ENCODE data around the gene ASPSCR1. TPM values are rescaled to one million over a fixed set of nuclear protein-coding genes. Genes with fewer than 3 reads are reported as not detected.

ASPSCR1 gene
- total RNA-seq, 1 donor from 2014 or later, result 25.6 TPM

- Mint-ChIP-seq H3K27ac (ENCODE audit: unreplicated experiment) (no peak overlapping the region), H3K36me3 (ENCODE audit: low read depth, unreplicated experiment) (peaks cover 8% of the 10 kb centered on the region), H3K4me1 (ENCODE audit: unreplicated experiment) (peaks cover 4% of the 10 kb centered on the region), H3K9me3 (ENCODE audit: unreplicated experiment) (no peaks in the 10 kb centered on the region), H3K4me3 (ENCODE audit: unreplicated experiment) (no peak overlapping the region), H3K27me3 (ENCODE audit: unreplicated experiment) (peaks cover 22% of the 10 kb centered on the region)
- TF ChIP-seq CTCF (IDR thresholded peaks at IDR 0.05; ENCODE audit: unreplicated experiment), result no peak
- DNase-seq (ENCODE audit: low spot score), result no peak
These were observed 21.5 kb upstream of the ASPSCR1 start for GRCh38 chr17:81955756-81956544.

- no peak for DNase-seq (ENCODE audit: low spot score)
- Mint-ChIP-seq H3K36me3 (ENCODE audit: low read depth, unreplicated experiment) (peaks cover 8% of the 10 kb centered on the region), H3K27ac (ENCODE audit: unreplicated experiment) (no peak overlapping the region), H3K9me3 (ENCODE audit: unreplicated experiment) (no peaks in the 10 kb centered on the region), H3K4me1 (ENCODE audit: unreplicated experiment) (peaks cover 4% of the 10 kb centered on the region), H3K27me3 (ENCODE audit: unreplicated experiment) (peaks cover 20% of the 10 kb centered on the region), H3K4me3 (ENCODE audit: unreplicated experiment) (no peak overlapping the region)
- TF ChIP-seq CTCF (IDR thresholded peaks at IDR 0.05; ENCODE audit: unreplicated experiment), result no peak
These were observed 20.5 kb upstream of the ASPSCR1 start for GRCh38 chr17:81956607-81957589.

- H3K9me3 Mint-ChIP-seq (ENCODE audit: unreplicated experiment), result no peaks in the 10 kb centered on the region
- peaks cover 8% of the 10 kb centered on the region for H3K36me3 Mint-ChIP-seq (ENCODE audit: low read depth, unreplicated experiment)
- no peak for TF ChIP-seq CTCF (IDR thresholded peaks at IDR 0.05; ENCODE audit: unreplicated experiment)
- DNase-seq (ENCODE audit: low spot score), result no peak
- no peak overlapping the region for H3K27ac Mint-ChIP-seq (ENCODE audit: unreplicated experiment)
- H3K4me3 Mint-ChIP-seq (ENCODE audit: unreplicated experiment), result no peak overlapping the region
- peaks cover 4% of the 10 kb centered on the region for H3K4me1 Mint-ChIP-seq (ENCODE audit: unreplicated experiment)
- H3K27me3 Mint-ChIP-seq (ENCODE audit: unreplicated experiment), result peaks cover 23% of the 10 kb centered on the region
These were observed 19.6 kb upstream of the ASPSCR1 start for GRCh38 chr17:81957691-81958432.

- Mint-ChIP-seq H3K4me3 (ENCODE audit: unreplicated experiment) (peak overlapping the region; percentile 37), H3K27ac (ENCODE audit: unreplicated experiment) (no peak overlapping the region), H3K4me1 (ENCODE audit: unreplicated experiment) (peaks cover 4% of the 10 kb centered on the region), H3K9me3 (ENCODE audit: unreplicated experiment) (no peaks in the 10 kb centered on the region), H3K36me3 (ENCODE audit: low read depth, unreplicated experiment) (peaks cover 8% of the 10 kb centered on the region), H3K27me3 (ENCODE audit: unreplicated experiment) (peaks cover 26% of the 10 kb centered on the region)
- no peak for TF ChIP-seq CTCF (IDR thresholded peaks at IDR 0.05; ENCODE audit: unreplicated experiment)
- DNase-seq (ENCODE audit: low spot score), result no peak
These were observed 18.6 kb upstream of the ASPSCR1 start for GRCh38 chr17:81958633-81959342.

Data from endothelial cell (in vitro differentiated cells).